ENCODE measurements around the gene GFOD1.

The GFOD1 gene

GRCh38 chr6:13372076-13372475 is 115.3 kb downstream of the GFOD1 start:
- no peak overlapping the region for H3K4me3 ChIP-seq (ENCODE audit: low read length)
- H3K9me2 ChIP-seq (replicated peaks; ENCODE audit: control insufficient read depth, low read length) = no peaks in the 10 kb centered on the region
- H3K79me2 ChIP-seq (ENCODE audit: control insufficient read depth, low read length) = no peaks in the 10 kb centered on the region
- H4K20me1 ChIP-seq (ENCODE audit: control insufficient read depth, insufficient read depth, low read depth, low read length) = no peaks in the 10 kb centered on the region
- no peaks in the 10 kb centered on the region for H3K27me3 ChIP-seq (ENCODE audit: control insufficient read depth, low read length)
- H3K9me3 ChIP-seq (ENCODE audit: control insufficient read depth, insufficient read depth, low read length) = no peaks in the 10 kb centered on the region
- no peak overlapping the region for H3K27ac ChIP-seq (ENCODE audit: low read depth, low read length)
- TF ChIP-seq EZH2phosphoT487 (IDR thresholded peaks at IDR 0.05; ENCODE audit: borderline replicate concordance, low read length) = no peak
- TF ChIP-seq CTCF (IDR thresholded peaks at IDR 0.05; ENCODE audit: low read depth, low read length, poor library complexity, severe bottlenecking) = no peak
- no peak overlapping the region for H3K4me2 ChIP-seq (ENCODE audit: low read length)
- no peaks in the 10 kb centered on the region for H3F3A ChIP-seq (ENCODE audit: control insufficient read depth, insufficient read depth)
- H3K36me3 ChIP-seq (ENCODE audit: control insufficient read depth, low read length) = no peaks in the 10 kb centered on the region
- no peaks in the 10 kb centered on the region; the same call in 1 of the 2 replicates for H3K4me1 ChIP-seq (ENCODE audit: control insufficient read depth, low read length)

GRCh38 chr6:13371421-13372072 is 115.9 kb downstream of the GFOD1 start:
- Histone ChIP-seq H3K9me3 (ENCODE audit: control insufficient read depth, insufficient read depth, low read length) (no peaks in the 10 kb centered on the region), H3K4me2 (ENCODE audit: low read length) (no peak overlapping the region), H3K9me2 (replicated peaks; ENCODE audit: control insufficient read depth, low read length) (no peaks in the 10 kb centered on the region), H3F3A (ENCODE audit: control insufficient read depth, insufficient read depth) (no peaks in the 10 kb centered on the region), H3K4me1 (ENCODE audit: control insufficient read depth, low read length) (no peaks in the 10 kb centered on the region; the same call in 1 of the 2 replicates), H3K27ac (ENCODE audit: low read depth, low read length) (no peak overlapping the region), H3K27me3 (ENCODE audit: control insufficient read depth, low read length) (no peaks in the 10 kb centered on the region), H4K20me1 (ENCODE audit: control insufficient read depth, insufficient read depth, low read depth, low read length) (no peaks in the 10 kb centered on the region), H3K4me3 (ENCODE audit: low read length) (no peak overlapping the region), H3K36me3 (ENCODE audit: control insufficient read depth, low read length) (no peaks in the 10 kb centered on the region), H3K79me2 (ENCODE audit: control insufficient read depth, low read length) (no peaks in the 10 kb centered on the region)
- TF ChIP-seq EZH2phosphoT487 (IDR thresholded peaks at IDR 0.05; ENCODE audit: borderline replicate concordance, low read length) = no peak
- no peak for TF ChIP-seq CTCF (IDR thresholded peaks at IDR 0.05; ENCODE audit: low read depth, low read length, poor library complexity, severe bottlenecking)

GRCh38 chr6:13370623-13371022 is 116.8 kb downstream of the GFOD1 start:
- no peaks in the 10 kb centered on the region; the same call in 1 of the 2 replicates for H3K4me1 ChIP-seq (ENCODE audit: control insufficient read depth, low read length)
- H3K9me2 ChIP-seq (replicated peaks; ENCODE audit: control insufficient read depth, low read length) = no peaks in the 10 kb centered on the region
- no peaks in the 10 kb centered on the region for H3K36me3 ChIP-seq (ENCODE audit: control insufficient read depth, low read length)
- H3K4me3 ChIP-seq (ENCODE audit: low read length) = no peak overlapping the region
- no peaks in the 10 kb centered on the region for H3F3A ChIP-seq (ENCODE audit: control insufficient read depth, insufficient read depth)
- H3K79me2 ChIP-seq (ENCODE audit: control insufficient read depth, low read length) = no peaks in the 10 kb centered on the region
- H3K4me2 ChIP-seq (ENCODE audit: low read length) = no peak overlapping the region
- TF ChIP-seq EZH2phosphoT487 (IDR thresholded peaks at IDR 0.05; ENCODE audit: borderline replicate concordance, low read length) = no peak
- TF ChIP-seq CTCF (IDR thresholded peaks at IDR 0.05; ENCODE audit: low read depth, low read length, poor library complexity, severe bottlenecking) = no peak
- no peak overlapping the region for H3K27ac ChIP-seq (ENCODE audit: low read depth, low read length)
- H3K27me3 ChIP-seq (ENCODE audit: control insufficient read depth, low read length) = no peaks in the 10 kb centered on the region
- H3K9me3 ChIP-seq (ENCODE audit: control insufficient read depth, insufficient read depth, low read length) = no peaks in the 10 kb centered on the region
- no peaks in the 10 kb centered on the region for H4K20me1 ChIP-seq (ENCODE audit: control insufficient read depth, insufficient read depth, low read depth, low read length)
